HCT116 (cell line): ENCODE results near the gene UBE2D2. TPM values are rescaled to one million over a fixed set of nuclear protein-coding genes. Genes with fewer than 3 reads are reported as not detected.

Source experiments
- ATAC-seq: fragments of 200-7000 bp; cut with Tn5 transposase; 2 replicates; pipeline ENCODE4 v1.9.1; 2020; ENCODE audit warnings: mild to moderate bottlenecking, moderate library complexity
- BruUV-seq: library from RNA; stranded (reverse); fragments of 400-500 nt; replicated peaks from 2 replicates; lab custom pipeline; 2021; lab: Mats Ljungman, UMichigan
- CTCF ChIA-PET: fragments of 300-600 bp; sonication (Branson Sonifier 250); formaldehyde crosslinking; loops from one replicate; lab custom pipeline; 2021; ENCODE audit warnings: antibody characterized with exemption; lab: Charles Lee
- POLR2A ChIA-PET: fragments of 300-600, 350-600 bp; sonication (Branson Sonifier 250); formaldehyde crosslinking; loops from one replicate; lab custom pipeline; 2021; ENCODE audit warnings: antibody characterized with exemption; lab: Charles Lee
- RAD21 ChIA-PET, 2 experiments: fragments of 300-600 bp; sonication (Branson Sonifier 250); formaldehyde crosslinking; loops; one replicate each; lab custom pipeline; 2023; ENCODE audit warnings: low total read pairs in 2 of 2; ENCODE audit not compliant: uncharacterized antibody in 2 of 2, unreplicated experiment in 2 of 2, low non-redundant PET in 1 of 2; lab: Charles Lee
- DNase-seq: peaks from one replicate; pipeline ENCODE4 v3.0.0-alpha.2; 2010; ENCODE audit warnings: low read depth, low spot score
- H2AFZ ChIP-seq: fragments of 200-600 bp; shearing (Covaris generic), sonication (generic); 2 replicates; pipeline ENCODE4 v1.6.1; 2017; ENCODE audit warnings: low read depth, mixed run types, mixed read lengths, antibody characterized with exemption, low read length; ENCODE audit not compliant: poor library complexity, severe bottlenecking
- H3K27ac ChIP-seq: 2 replicates; pipeline ENCODE4 v1.5.1; 2012; ENCODE audit warnings: low read depth, low read length
- H3K27me3 ChIP-seq: fragments of 200-600 bp; sonication (generic); 2 replicates; pipeline ENCODE4 v1.6.1; 2016; ENCODE audit warnings: mixed run types, low read length, mixed read lengths; ENCODE audit not compliant: insufficient read depth
- H3K36me3 ChIP-seq, 2 experiments: fragments of 200-500 bp in 1 of 2; fragments of 200-600 bp in 1 of 2; sonication (Bioruptor generic) in 1 of 2; sonication (generic) in 1 of 2; 2 replicates each; pipeline versions ENCODE4 v1.5.1 to v1.6.1; 2014 to 2016; ENCODE audit warnings: low read length in 2 of 2, inconsistent platforms in 1 of 2, mixed read lengths in 1 of 2, mixed run types in 1 of 2; ENCODE audit not compliant: insufficient read depth in 2 of 2, control insufficient read depth in 1 of 2
- H3K4me1 ChIP-seq, 2 experiments: fragments of 200-600 bp in 1 of 2; sonication (generic) in 1 of 2; 2 replicates each; pipeline versions ENCODE4 v1.5.1 to v1.6.1; 2012 to 2017; ENCODE audit warnings: low read length in 2 of 2, inconsistent platforms in 1 of 2, mild to moderate bottlenecking in 1 of 2, mixed read lengths in 1 of 2, mixed run types in 1 of 2, moderate library complexity in 1 of 2; ENCODE audit not compliant: insufficient read depth in 2 of 2, control insufficient read depth in 1 of 2
- H3K4me2 ChIP-seq: fragments of 200-600 bp; sonication (generic); 2 replicates; pipeline ENCODE4 v1.6.1; 2017; ENCODE audit warnings: mixed run types, low read length, mixed read lengths
- H3K4me3 ChIP-seq, 2 experiments: fragments of 200-600 bp in 1 of 2; sonication (generic) in 1 of 2; replicated peaks in 1 of 2; 2 replicates each; pipeline ENCODE4 v1.5.1; 2011 to 2016; ENCODE audit warnings: low read length in 2 of 2, control low read depth in 1 of 2, low read depth in 1 of 2, mild to moderate bottlenecking in 1 of 2, mixed read lengths in 1 of 2, mixed run types in 1 of 2
- H3K79me2 ChIP-seq: fragments of 200-600 bp; sonication (generic); 2 replicates; pipeline ENCODE4 v1.6.1; 2017; ENCODE audit warnings: mild to moderate bottlenecking, mixed run types, low read length, moderate library complexity, mixed read lengths; ENCODE audit not compliant: insufficient read depth
- H3K9ac ChIP-seq: fragments of 200-600 bp; sonication (generic); 2 replicates; pipeline ENCODE4 v1.6.1; 2016; ENCODE audit warnings: low read length, mixed read lengths
- H3K9me2 ChIP-seq: fragments of 200-600 bp; sonication (generic), shearing (Covaris generic); 2 replicates; pipeline ENCODE4 v1.6.1; 2017; ENCODE audit warnings: mixed run types, mild to moderate bottlenecking, moderate library complexity; ENCODE audit not compliant: insufficient read depth
- H3K9me3 ChIP-seq, 2 experiments: fragments of 200-500 bp in 1 of 2; fragments of 200-600 bp in 1 of 2; sonication (Bioruptor generic) in 1 of 2; sonication (generic) in 1 of 2; 2 replicates each; pipeline ENCODE4 v1.6.1; 2014 to 2017; ENCODE audit warnings: low read length in 2 of 2, mixed read lengths in 2 of 2, inconsistent platforms in 1 of 2, low read depth in 1 of 2, mild to moderate bottlenecking in 1 of 2, mixed run types in 1 of 2, moderate library complexity in 1 of 2; ENCODE audit not compliant: control insufficient read depth in 1 of 2, insufficient read depth in 1 of 2
- H4K20me1 ChIP-seq: fragments of 200-600 bp; sonication (generic), shearing (Covaris generic); 2 replicates; pipeline ENCODE4 v1.6.1; 2017; ENCODE audit warnings: mixed run types, mild to moderate bottlenecking, moderate library complexity; ENCODE audit not compliant: insufficient read depth
- CBX3 ChIP-seq: IDR thresholded peaks from 2 replicates; pipeline ENCODE4 v1.6.1; 2012; ENCODE audit warnings: low read depth
- CEBPB ChIP-seq: IDR thresholded peaks from 2 replicates; pipeline ENCODE4 v1.6.1; 2012; ENCODE audit warnings: low read depth
- EGR1 ChIP-seq: IDR thresholded peaks from 2 replicates; pipeline ENCODE4 v1.6.1; 2012; ENCODE audit warnings: low read depth
- ELF1 ChIP-seq: IDR thresholded peaks from 2 replicates; pipeline ENCODE4 v1.6.1; 2012; ENCODE audit warnings: low read depth, borderline replicate concordance
- EZH2 ChIP-seq: fragments of 200-600 bp; sonication (generic); IDR thresholded peaks from 2 replicates; pipeline ENCODE4 v1.6.1; 2017; ENCODE audit warnings: antibody characterized with exemption, mixed run types
- JUND ChIP-seq: IDR thresholded peaks from 2 replicates; pipeline ENCODE4 v1.6.1; 2012
- POLR2A ChIP-seq: IDR thresholded peaks from 2 replicates; pipeline ENCODE4 v1.7.0; 2011; ENCODE audit warnings: borderline replicate concordance; ENCODE audit not compliant: insufficient read depth, insufficient read length; ENCODE audit errors: extremely low read depth
- POLR2AphosphoS5 ChIP-seq: IDR thresholded peaks from 2 replicates; pipeline ENCODE4 v1.6.1; 2011; ENCODE audit warnings: mild to moderate bottlenecking, low read depth, low read length, moderate library complexity
- RAD21 ChIP-seq: IDR thresholded peaks from 2 replicates; pipeline ENCODE4 v1.6.1; 2012; ENCODE audit warnings: low read depth, mild to moderate bottlenecking
- SIN3A ChIP-seq: IDR thresholded peaks from 2 replicates; pipeline ENCODE4 v1.6.1; 2012; ENCODE audit warnings: low read depth
- SP1 ChIP-seq: IDR thresholded peaks from 2 replicates; pipeline ENCODE4 v1.6.1; 2012; ENCODE audit warnings: low read depth
- SRF ChIP-seq: IDR thresholded peaks from 2 replicates; pipeline ENCODE4 v1.6.1; 2012; ENCODE audit warnings: low read depth
- TCF7L2 ChIP-seq: IDR thresholded peaks from 2 replicates; pipeline ENCODE4 v1.7.0; 2011; ENCODE audit warnings: borderline replicate concordance, inconsistent platforms; ENCODE audit not compliant: insufficient read depth, insufficient read length; ENCODE audit errors: extremely low read depth
- YY1 ChIP-seq: IDR thresholded peaks from 2 replicates; pipeline ENCODE4 v1.6.1; 2011; ENCODE audit warnings: low read length, low read depth, moderate library complexity, mild to moderate bottlenecking; ENCODE audit not compliant: insufficient replicate concordance; ENCODE audit errors: extremely low read depth
- ZFX ChIP-seq: fragments of 450-650 bp; IDR thresholded peaks from 2 replicates; pipeline ENCODE4 v1.6.1; 2017
- ZNF274 ChIP-seq: fragments of 200-500 bp; sonication (Bioruptor generic); IDR thresholded peaks from 2 replicates; pipeline ENCODE4 v1.6.1; 2014; ENCODE audit warnings: mild to moderate bottlenecking, low read depth, low read length, inconsistent platforms
- intact Hi-C: fragments of 100-400 bp; cut with micrococcal nuclease; formaldehyde crosslinking; loops from 2 replicates; pipeline ENCODE4 v1.10.0; 2022
- total RNA-seq: library from RNA; stranded (reverse); gene quantifications from one replicate; pipeline ENCODE4 v1.2.1, GENCODE V29; 2021; ENCODE audit not compliant: unreplicated experiment
- TF ChIP-seq, protein P1 (sequence below): IDR thresholded peaks from 2 replicates; pipeline ENCODE4 v1.6.1; 2012
- TF ChIP-seq, protein P2 (sequence below): IDR thresholded peaks from 2 replicates; pipeline ENCODE4 v1.6.1; 2012
- TF ChIP-seq, protein P3 (sequence below): IDR thresholded peaks from 2 replicates; pipeline ENCODE4 v1.6.1; 2011; ENCODE audit warnings: mild to moderate bottlenecking, low read length, moderate library complexity; ENCODE audit not compliant: insufficient replicate concordance; ENCODE audit errors: extremely low read depth

UBE2D2 gene
- total RNA-seq, 1 experiment from 2014 or later = 140 TPM

DNA sequence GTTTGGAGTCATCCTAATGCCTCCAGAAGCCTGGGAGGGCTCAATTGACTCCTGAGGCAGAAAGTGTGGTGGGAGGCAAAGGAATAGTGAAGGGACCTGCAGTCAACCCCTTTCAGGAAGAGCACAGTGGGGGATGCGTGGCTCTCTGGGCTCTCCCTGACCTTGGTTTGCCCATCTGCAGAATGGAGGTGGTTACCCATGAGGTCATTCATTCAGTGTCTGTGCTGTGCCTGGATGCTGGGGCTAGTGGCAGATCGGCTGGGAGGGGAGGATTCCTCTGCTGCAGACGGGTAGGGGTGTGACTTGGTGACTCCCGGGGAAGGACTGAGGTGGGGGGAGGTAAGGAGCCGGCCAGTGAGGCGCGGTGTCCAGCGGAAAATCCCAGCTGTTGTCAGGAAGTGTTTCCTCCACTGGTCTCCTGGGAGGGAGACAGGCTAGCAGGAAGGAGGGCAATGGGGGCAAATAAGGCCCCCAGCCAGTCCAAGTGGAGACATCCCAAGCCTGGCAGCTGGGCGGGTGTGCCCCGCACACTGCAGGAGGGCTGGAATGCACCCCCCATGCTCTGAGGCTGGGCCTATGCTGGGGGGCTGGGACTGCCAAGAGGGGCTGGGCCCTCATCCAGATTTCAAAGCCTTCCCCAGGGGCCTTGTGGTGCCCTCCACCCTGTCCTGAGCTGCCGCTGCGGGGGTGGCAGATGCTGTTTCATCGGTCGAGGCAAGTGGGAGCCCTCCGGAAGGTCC, 98.0 kb downstream of the UBE2D2 start:
- ChIA-PET RAD21 (interaction anchor here in 1 of 2 experiments (1.4 kb wide), 1 partner anchor 106 kb away, joined by 3 read pairs; no protein-coding TSS in a partner anchor), POLR2A (interaction anchor here (1.6 to 4.8 kb wide), 2 partner anchors 8 to 11 kb away, joined by 4 to 36 read pairs; partner anchors contain the start of gene CXXC5)
- ATAC-seq = peak; percentile 28
- H4K20me1 ChIP-seq = no peaks in the 10 kb centered on the region
- H3K9me2 ChIP-seq = no peaks in the 10 kb centered on the region
- H3K79me2 ChIP-seq = peaks cover 92% of the 10 kb centered on the region
- peak overlapping the region; percentile 42 to 56 for H3K4me3 ChIP-seq
- H3K27ac ChIP-seq = peak overlapping the region; percentile 97
- H3K4me2 ChIP-seq = peak overlapping the region; percentile 76
- DNase-seq = no peak
- TF ChIP-seq CEBPB = no peak
- TF ChIP-seq SP1 = no peak
- TF ChIP-seq, protein P1, sequence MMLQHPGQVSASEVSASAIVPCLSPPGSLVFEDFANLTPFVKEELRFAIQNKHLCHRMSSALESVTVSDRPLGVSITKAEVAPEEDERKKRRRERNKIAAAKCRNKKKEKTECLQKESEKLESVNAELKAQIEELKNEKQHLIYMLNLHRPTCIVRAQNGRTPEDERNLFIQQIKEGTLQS = no peak
- no peak for TF ChIP-seq SIN3A
- no peak for TF ChIP-seq ELF1
- TF ChIP-seq, protein P2, sequence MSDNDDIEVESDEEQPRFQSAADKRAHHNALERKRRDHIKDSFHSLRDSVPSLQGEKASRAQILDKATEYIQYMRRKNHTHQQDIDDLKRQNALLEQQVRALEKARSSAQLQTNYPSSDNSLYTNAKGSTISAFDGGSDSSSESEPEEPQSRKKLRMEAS = no peak
- no peak for TF ChIP-seq TCF7L2
- no peak for TF ChIP-seq RAD21
- TF ChIP-seq, protein P3, sequence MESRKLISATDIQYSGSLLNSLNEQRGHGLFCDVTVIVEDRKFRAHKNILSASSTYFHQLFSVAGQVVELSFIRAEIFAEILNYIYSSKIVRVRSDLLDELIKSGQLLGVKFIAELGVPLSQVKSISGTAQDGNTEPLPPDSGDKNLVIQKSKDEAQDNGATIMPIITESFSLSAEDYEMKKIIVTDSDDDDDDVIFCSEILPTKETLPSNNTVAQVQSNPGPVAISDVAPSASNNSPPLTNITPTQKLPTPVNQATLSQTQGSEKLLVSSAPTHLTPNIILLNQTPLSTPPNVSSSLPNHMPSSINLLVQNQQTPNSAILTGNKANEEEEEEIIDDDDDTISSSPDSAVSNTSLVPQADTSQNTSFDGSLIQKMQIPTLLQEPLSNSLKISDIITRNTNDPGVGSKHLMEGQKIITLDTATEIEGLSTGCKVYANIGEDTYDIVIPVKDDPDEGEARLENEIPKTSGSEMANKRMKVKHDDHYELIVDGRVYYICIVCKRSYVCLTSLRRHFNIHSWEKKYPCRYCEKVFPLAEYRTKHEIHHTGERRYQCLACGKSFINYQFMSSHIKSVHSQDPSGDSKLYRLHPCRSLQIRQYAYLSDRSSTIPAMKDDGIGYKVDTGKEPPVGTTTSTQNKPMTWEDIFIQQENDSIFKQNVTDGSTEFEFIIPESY = no peak
- no peak for TF ChIP-seq YY1
- TF ChIP-seq POLR2A = no peak
- TF ChIP-seq POLR2AphosphoS5 = no peak
- TF ChIP-seq ZNF274 = no peak
- no peak for TF ChIP-seq EZH2
- TF ChIP-seq CBX3 = no peak
- TF ChIP-seq JUND = no peak
- TF ChIP-seq SRF = no peak
- TF ChIP-seq EGR1 = no peak
- no peak; the same call in 1 of the 2 replicates for TF ChIP-seq ZFX
- TF ChIP-seq, all 23 proteins: peak for 0
- BruUV-seq = no TSS peak
- H3K9ac ChIP-seq = peak overlapping the region; percentile 55
- no peaks in the 10 kb centered on the region for H3K9me3 ChIP-seq
- H3K36me3 ChIP-seq = no peaks in the 10 kb centered on the region
- no peak overlapping the region for H2AFZ ChIP-seq
- CTCF ChIA-PET = interaction anchor here (1.0 to 2.4 kb wide), 7 partner anchors 11 to 26 kb away, joined by 3 to 12 read pairs (median 9); partner anchors contain the start of gene CXXC5
- H3K27me3 ChIP-seq = no peaks in the 10 kb centered on the region
- peaks cover 83 to 98% of the 10 kb centered on the region in 2 experiments for H3K4me1 ChIP-seq
- intact Hi-C loops = no loop called here
